HUDEP-2 (cell line): Measurements from ENCODE around the gene TICAM2.
A peak's percentile ranks its signal among the peaks of the same experiment; 100 is the strongest.

Experiments
- DNase-seq, 76 experiments: peaks; one replicate each; lab custom pipeline; 2025; ENCODE audit not compliant: unreplicated experiment in 76 of 76; lab: John Stamatoyannopoulos, UW

Gene TICAM2

DNA sequence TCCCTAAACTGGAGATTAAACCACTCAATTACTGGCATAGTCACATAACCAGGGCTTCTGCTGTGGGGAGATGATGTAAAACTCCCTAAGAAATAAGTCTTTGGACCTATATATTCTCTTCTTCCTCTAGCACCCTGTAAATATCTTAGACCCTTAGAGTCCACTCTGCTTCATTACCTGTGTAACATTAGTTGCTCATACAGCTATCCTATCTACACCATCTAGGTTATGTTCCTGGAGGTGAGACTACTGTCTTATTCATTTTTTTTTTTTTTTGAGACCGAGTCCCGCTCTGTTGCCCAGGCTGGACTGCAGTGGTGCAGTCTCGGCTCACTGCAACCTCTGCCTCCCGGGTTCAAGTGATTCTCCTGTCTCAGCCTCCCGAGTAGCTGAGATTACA is 9.6 kb upstream of the TICAM2 start:
- DNase-seq: no peak

- peak in 1 of 76 experiments; percentile 17 for DNase-seq
These were observed 5.7 kb upstream of the TICAM2 start for GRCh38 chr5:115607935-115608334.

DNA sequence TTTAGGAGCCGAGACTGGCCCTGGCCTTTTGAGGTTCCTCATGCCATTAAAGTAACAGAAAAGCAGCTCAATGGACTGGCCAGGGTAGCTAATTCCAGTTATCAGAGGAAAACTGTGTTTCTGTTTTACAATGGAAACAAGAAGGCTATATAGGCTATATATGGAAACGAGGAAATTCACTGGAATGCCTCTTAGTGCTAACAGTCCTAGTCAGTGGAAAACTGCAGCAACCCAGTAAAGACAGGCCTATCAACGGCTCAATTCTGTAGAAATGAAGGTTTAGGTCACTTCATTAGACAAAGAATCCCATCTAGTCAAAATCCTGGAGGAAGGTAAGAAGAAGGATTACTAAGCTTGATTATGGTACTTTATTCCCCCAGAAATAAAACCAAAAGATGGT is 3.2 kb upstream of the TICAM2 start:
- DNase-seq: no peak

GRCh38 chr5:115602591-115603125 is 379 bp upstream of the TICAM2 start:
- DNase-seq: no peak

GRCh38 chr5:115600766-115601165 is 1.5 kb downstream of the TICAM2 start:
- DNase-seq: no peak

DNA sequence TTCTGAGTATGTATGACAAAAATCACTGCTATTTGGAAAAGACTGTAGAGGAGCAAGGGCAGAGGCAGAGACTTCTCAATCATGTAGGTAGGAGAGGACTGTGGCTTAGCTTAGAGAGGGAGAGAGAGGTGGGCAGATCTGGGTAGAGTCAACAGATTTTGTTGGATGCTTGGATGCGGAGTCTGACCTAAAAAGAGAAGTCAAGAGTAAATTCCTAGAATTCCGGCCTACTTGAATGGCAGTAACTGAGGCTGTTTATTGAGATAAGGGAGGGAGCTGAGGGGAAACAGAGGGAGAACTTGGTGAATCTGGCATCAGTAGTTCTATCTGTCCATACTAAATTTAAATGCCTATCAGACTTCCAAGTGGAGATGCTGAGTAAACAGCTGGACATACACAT is 2.4 kb downstream of the TICAM2 start:
- no peak for DNase-seq

- peak in 2 of 76 experiments; percentile 0 to 15 for DNase-seq
These were observed 2.8 kb downstream of the TICAM2 start for GRCh38 chr5:115599502-115599901.

DNA sequence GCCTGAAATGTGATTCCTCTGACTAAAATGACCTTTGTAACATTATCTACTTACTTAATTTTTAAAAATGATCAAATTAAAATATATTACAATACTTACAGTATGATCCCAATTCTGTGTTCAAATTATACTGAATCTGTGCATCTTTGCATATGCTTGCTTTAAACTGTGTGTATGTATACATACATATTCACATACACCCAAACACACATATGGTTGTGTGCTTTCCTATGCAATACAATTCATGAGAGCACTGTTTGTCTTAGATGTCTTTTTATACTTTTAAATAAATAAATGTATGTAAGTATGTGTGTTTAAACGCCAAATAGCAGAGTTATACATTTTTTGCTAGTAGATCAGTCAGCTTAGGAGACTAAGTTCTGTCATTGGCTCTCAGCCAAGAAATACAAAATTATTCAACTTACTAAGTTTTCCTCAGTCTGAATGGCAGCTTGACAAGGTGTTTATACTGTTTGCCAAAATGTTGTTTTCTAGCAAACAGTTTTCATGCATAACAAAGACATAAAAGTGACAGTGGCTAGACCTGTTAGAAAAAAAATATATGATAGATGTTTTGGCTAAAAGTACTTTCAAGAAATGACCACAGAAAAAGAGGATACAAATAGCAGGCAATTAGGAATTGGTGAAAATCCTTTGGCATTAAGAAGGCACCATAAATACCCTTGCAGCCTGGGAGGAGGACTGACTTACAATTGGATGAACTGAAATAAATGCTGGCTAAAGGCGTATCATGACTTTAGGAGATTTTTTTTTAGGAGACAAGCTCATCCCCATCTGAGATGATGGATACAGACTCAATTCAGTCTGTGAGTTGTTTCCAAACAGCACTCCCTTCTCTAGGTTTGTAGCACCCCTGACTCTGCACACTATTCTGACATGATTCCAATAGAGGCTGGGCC is 7.9 kb downstream of the TICAM2 start:
- no peak for DNase-seq

GRCh38 chr5:115589043-115589442 is 13.2 kb downstream of the TICAM2 start:
- no peak for DNase-seq

GRCh38 chr5:115588640-115589039 is 13.6 kb downstream of the TICAM2 start:
- no peak for DNase-seq

DNA sequence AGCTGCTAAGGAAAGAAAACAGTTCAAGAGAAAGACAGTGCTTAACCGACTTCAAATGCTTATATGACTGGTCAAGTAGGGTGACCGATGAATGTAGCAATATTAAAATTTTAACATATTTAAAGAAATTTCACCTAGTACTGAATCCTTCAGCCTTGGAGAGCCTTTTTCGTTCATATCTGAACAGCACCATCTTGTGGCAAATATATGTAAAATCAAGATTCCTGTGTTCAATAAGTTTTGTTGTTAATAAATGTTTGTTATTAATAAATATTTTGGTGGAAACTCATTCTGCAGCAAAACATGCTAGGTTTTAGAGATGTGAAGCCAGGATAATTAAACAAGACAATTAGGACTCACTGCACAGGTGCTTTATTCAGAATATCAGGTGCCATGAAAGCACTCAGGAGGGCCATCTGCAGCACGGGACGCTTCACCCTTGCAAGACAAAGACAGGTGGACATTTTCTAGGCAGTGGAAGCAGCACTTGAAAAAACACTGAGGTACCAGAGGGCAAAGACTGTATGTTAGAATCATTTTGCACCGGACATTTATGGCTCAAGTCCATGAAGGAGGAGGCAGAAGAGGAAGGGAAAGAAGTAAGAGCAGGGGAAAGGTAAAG is 15.6 kb downstream of the TICAM2 start:
- peak in 2 of 76 experiments; percentile 2 to 8 for DNase-seq

GRCh38 chr5:115585265-115585664 is 17.0 kb downstream of the TICAM2 start:
- no peak for DNase-seq

DNA sequence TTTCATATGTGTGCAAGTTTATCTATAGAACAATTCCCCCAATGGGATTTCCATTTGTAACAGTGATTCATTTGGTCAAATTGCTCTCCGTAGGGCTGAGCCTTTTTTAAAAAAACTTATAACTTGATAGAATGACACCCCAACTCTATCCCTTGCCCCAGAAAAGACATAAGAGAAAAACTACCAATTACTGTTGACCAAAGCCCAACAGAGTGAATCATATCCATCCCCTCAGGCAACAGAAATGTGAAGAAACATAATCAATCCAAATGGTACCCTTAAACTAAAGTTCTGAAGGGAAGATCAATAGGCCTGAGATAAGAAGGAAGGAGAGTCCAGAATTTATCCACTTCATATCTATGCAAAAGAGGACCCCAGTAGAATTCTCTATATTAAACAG is 17.8 kb downstream of the TICAM2 start:
- DNase-seq: no peak

GRCh38 chr5:115583474-115583873 is 18.8 kb downstream of the TICAM2 start:
- DNase-seq: no peak

- DNase-seq: no peak
These were observed 21.3 kb downstream of the TICAM2 start for GRCh38 chr5:115580941-115581340.

GRCh38 chr5:115579747-115580173 is 22.5 kb downstream of the TICAM2 start:
- DNase-seq: no peak

DNA sequence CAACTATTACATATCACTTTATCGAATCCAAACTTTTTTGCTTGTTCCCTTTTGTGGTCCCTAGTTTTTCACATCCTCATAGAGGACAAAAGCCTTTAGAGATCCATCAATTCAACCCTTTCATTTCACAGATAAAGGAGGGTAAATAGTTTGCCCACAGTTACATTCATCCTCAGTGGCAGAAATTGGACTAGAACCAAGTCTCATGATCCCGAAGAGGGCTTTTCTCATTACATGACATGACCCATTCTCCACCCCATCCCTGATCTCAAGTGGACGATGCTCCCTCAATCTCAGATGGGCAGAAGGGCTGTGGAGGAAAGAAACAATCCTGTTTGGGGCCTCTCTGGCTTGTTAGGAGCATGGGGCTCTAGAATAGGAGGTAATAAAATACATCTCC is 23.1 kb downstream of the TICAM2 start:
- no peak for DNase-seq

- no peak for DNase-seq
These were observed 23.6 kb downstream of the TICAM2 start for GRCh38 chr5:115578657-115579056.

GRCh38 chr5:115577741-115578140 is 24.5 kb downstream of the TICAM2 start:
- DNase-seq: no peak

DNA sequence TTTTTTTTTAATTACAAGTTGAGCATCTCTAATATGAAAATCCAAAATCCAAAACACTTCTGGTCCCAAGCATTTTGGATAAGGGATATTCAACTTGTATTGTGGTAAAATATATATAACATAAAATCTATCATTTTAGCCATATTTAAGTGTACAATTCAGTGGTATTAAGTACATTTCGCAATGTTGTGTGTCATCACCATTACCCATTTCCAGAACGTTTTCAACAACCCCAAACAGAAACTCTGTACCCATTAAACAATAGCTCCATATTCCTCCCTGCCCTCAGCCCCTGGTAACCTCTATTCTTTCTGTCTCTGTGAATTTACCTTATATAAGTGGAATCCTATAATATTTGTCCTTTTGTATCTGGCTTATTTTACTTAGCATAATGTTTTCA is 24.9 kb downstream of the TICAM2 start:
- DNase-seq: no peak

DNA sequence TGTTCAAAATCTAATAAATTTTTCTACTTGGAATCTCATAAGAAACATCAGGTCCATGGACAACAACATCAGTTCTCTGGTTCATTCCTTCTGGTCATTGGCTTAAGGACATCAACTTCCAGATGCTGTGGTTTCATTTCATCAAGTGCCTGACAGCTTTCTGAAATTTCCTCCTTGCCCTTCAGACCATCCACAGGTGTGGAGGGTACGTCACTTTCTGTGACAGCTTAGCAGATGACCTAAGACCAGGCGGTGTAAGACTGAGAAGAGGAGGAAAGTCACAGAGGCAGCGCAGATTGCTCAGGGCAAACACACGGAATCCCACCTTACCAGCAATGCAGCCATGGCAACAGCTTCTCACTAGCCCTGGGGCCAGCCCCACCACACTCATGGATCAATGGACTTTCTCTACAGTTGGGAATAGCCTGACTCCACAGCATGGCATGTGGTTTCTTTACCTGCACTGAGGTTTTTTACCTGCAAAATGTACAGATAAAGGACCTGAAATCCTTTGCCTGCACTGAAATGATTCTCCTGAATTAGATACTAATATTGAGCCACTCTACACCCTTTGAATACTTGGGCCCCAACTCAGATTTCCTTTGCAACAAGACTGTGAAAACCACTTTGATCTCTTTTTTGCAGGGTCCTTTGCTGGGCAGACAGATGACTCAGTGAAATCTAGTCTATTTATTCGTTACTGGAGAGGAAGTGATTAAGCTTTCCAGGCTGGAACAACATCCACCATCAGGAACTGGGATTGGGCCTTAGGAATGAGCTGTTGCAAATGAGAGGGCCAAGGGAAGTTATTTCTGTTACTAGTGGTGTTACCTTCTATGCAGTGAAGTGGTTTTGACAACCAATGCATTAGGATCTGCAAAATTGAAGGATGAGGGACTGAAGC is 26.9 kb downstream of the TICAM2 start:
- no peak for DNase-seq
